K562 (cell line): Measurements from ENCODE around the gene PBXIP1. TPM values are rescaled to one million over a fixed set of nuclear protein-coding genes. Genes with fewer than 3 reads are reported as not detected.

ENCODE experiments used
- CREB5 ChIP-seq: fragments of 250-450 bp; sonication (Bioruptor Pico); IDR thresholded peaks from 2 replicates; pipeline ENCODE4 v1.5.0; 2020; ENCODE audit warnings: mild to moderate bottlenecking
- CTCFL ChIP-seq: IDR thresholded peaks from 2 replicates; pipeline ENCODE4 v1.6.1; 2011; ENCODE audit warnings: borderline replicate concordance, low read depth, mild to moderate bottlenecking, moderate library complexity, low read length; ENCODE audit not compliant: insufficient read depth, poor library complexity, severe bottlenecking
- GTF2A2 ChIP-seq: IDR thresholded peaks from 2 replicates; pipeline ENCODE4 v1.6.1; 2016; ENCODE audit warnings: mild to moderate bottlenecking, missing genetic modification characterization, missing compliant biosample characterization
- HDAC6 ChIP-seq: IDR thresholded peaks from 2 replicates; pipeline ENCODE4 v1.6.1; 2012; ENCODE audit warnings: low read depth, mild to moderate bottlenecking, control low read depth, inconsistent platforms, low read length, moderate library complexity
- LCOR ChIP-seq: sonication (generic); formaldehyde crosslinking; IDR thresholded peaks from 2 replicates; pipeline ENCODE4 v1.8.0; 2022; ENCODE audit warnings: mild to moderate bottlenecking, missing genetic modification reagents
- MTA3 ChIP-seq: fragments of 450-650 bp; formaldehyde crosslinking; IDR thresholded peaks from 2 replicates; pipeline ENCODE4 v1.6.1; 2017; ENCODE audit warnings: mild to moderate bottlenecking, borderline replicate concordance
- REST ChIP-seq, 2 experiments: fragments of 450-650 bp; formaldehyde crosslinking in 1 of 2; IDR thresholded peaks; 2 replicates each; pipeline versions ENCODE4 v1.4.0 to v1.6.1; 2014 to 2020; ENCODE audit warnings: mild to moderate bottlenecking in 2 of 2, borderline replicate concordance in 1 of 2, low read depth in 1 of 2
- SRSF3 ChIP-seq: fragments of 200-400 bp; formaldehyde crosslinking; IDR thresholded peaks from 2 replicates; pipeline ENCODE4 v1.6.1; 2016; ENCODE audit warnings: mild to moderate bottlenecking, low read length, moderate library complexity; ENCODE audit not compliant: insufficient read depth
- STAG1 ChIP-seq: sonication (generic); formaldehyde crosslinking; IDR thresholded peaks from 2 replicates; pipeline ENCODE4 v1.5.0; 2020; ENCODE audit warnings: missing genetic modification reagents, borderline replicate concordance
- TBP ChIP-seq: optimal IDR thresholded peaks from 2 replicates; pipeline ENCODE3; 2011; ENCODE audit warnings: low read depth, low read length, improper control_type of control experiment
- ZBTB2 ChIP-seq: fragments of 450-650 bp; IDR thresholded peaks from 2 replicates; pipeline ENCODE4 v1.6.1; 2016; ENCODE audit warnings: antibody characterized with exemption
- ZNF121 ChIP-seq: sonication (generic); formaldehyde crosslinking; conservative IDR thresholded peaks from 2 replicates; pipeline ENCODE4 v1.8.0; 2022; ENCODE audit warnings: missing genetic modification reagents
- ZNF311 ChIP-seq: fragments of 250-450 bp; sonication (Bioruptor Pico); IDR thresholded peaks from 2 replicates; pipeline ENCODE4 v1.4.0; 2020; ENCODE audit warnings: mild to moderate bottlenecking, moderate library complexity
- ZNF354B ChIP-seq: fragments of 250-450 bp; sonication (Bioruptor Pico); IDR thresholded peaks from 2 replicates; pipeline ENCODE4 v1.4.0; 2020
- polyA plus RNA-seq, 8 experiments: library from polyadenylated mRNA; depleted of rRNA in 4 of 8; stranded (reverse) in 5 of 8; unstranded in 3 of 8; fragments of >200 nt; fragmentation: Nextera tagmentation in 2 of 8; fragmentation: Illumina TruSeq in 1 of 8; extraction: Ambion mirVana in 2 of 8; extraction: Trizol in 1 of 8; gene quantifications; 2 replicates each; pipeline versions ENCODE4 v1.2.1 to v1.2.3, GENCODE V29; 2011 to 2014; ENCODE audit warnings: inconsistent platforms in 1 of 8, missing spikeins in 1 of 8
- total RNA-seq, 7 experiments: library from RNA; depleted of rRNA in 6 of 7; stranded (reverse); fragments of >200 nt in 6 of 7; fragmentation: Illumina TruSeq in 2 of 7; extraction: Trizol in 2 of 7; gene quantifications; 2 replicates each; pipeline versions ENCODE4 v1.2.1 to v1.2.3, GENCODE V29; 2011 to 2021; ENCODE audit warnings: low replicate concordance in 1 of 7

The PBXIP1 gene
- total and polyA plus RNA-seq, 9 of the 15 experiments (the other 6 are each of a cell fraction or from before 2014, with no cell fraction given) = 0.13 to 8.3 (median 5.8) TPM

- peak; percentile 60 for TF ChIP-seq CTCFL
- peak; percentile 17 for TF ChIP-seq TBP
- TF ChIP-seq ZNF354B = no peak
- TF ChIP-seq ZNF311 (CRISPR knock-in tag) = no peak
- TF ChIP-seq CREB5 (CRISPR knock-in tag) = no peak
- no peak for TF ChIP-seq HDAC6
- peak; percentile 50; the same call in 1 of the 2 replicates for TF ChIP-seq STAG1
- TF ChIP-seq MTA3 = 0 out of 2 replicates have a peak, but pooled peaks have one; percentile 42
- peak; percentile 75; the same call in 1 of the 2 replicates for TF ChIP-seq REST (IDR thresholded peaks at IDR 0.05; ENCODE audit: borderline replicate concordance)
- no peak for TF ChIP-seq REST (CRISPR knock-in tag; IDR thresholded peaks at IDR 0.05; ENCODE audit: low read depth)
- no peak for TF ChIP-seq ZNF121 (CRISPR knock-in tag)
- 0 out of 2 replicates have a peak, but pooled peaks have one; percentile 43 for TF ChIP-seq LCOR (CRISPR knock-in tag)
- TF ChIP-seq SRSF3 = no peak
- no peak for TF ChIP-seq ZBTB2
- no peak for TF ChIP-seq GTF2A2 (tag)
These were observed 12.1 kb downstream of the PBXIP1 start (continued) for GRCh38 chr1:154943649-154944400.
